NCI-H1105 treated with DMSO at 0.1 percent for 48 hours (cell line): ENCODE data around the gene TIA1.
"Not testable (repeated sequence)": the region's sequence is repeated elsewhere in the genome, so short reads cannot be mapped to it uniquely, and the experiment has no call there.

Experiments
- DNase-seq: peaks from one replicate; lab custom pipeline; 2025; lab: John Stamatoyannopoulos, UW

Gene TIA1

GRCh38 chr2:70223305-70223704 lies 25.1 kb downstream of the TIA1 start:
- DNase-seq, result not testable (repeated sequence)

- DNase-seq, result no peak
Observed at GRCh38 chr2:70214953-70215549, 33.4 kb downstream of the TIA1 start.

DNA sequence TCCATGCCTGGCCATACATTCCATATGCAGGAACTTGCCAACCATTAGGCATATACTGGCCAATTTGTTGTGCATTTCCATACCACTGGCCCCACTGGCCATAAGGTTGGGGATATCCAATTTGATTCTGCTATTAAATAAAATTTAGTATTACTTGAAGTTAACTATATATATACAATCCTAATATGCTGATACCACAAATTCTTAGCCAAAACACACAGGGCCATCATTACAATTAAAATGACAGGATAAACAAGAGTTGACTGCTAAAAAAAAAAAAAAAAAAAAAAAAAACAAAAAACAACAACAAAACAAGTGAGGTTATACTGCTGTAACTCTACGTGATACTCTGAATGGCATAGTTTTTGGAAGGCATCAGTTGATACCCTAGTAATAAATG lies 34.1 kb downstream of the TIA1 start:
- DNase-seq, result no peak

GRCh38 chr2:70212298-70212932 lies 36.0 kb downstream of the TIA1 start:
- no peak for DNase-seq

GRCh38 chr2:70211595-70211994 lies 36.8 kb downstream of the TIA1 start:
- DNase-seq, result no peak

- DNase-seq, result no peak
Observed at GRCh38 chr2:70204452-70204851, 44.0 kb downstream of the TIA1 start.

DNA sequence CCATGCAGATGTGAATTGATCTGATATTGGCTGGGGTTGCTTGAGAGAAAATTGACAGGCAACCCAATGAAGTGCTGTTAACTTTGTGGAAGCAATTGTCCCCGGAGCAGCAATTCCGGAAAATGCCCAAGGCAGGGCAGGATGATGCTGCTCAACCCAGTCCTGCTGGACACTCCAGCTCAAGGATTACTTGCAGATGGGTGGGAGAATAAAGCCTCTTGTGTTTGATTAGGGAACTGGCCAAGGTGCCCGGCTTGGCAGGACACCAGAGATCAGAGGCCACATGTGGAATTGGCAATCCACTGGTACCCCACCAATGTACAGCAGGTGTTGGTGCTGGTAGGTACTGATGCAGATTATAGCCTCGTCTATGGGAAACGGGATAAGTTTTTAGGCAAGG lies 45.3 kb downstream of the TIA1 start:
- DNase-seq, result no peak

GRCh38 chr2:70202236-70202806 lies 46.1 kb downstream of the TIA1 start:
- DNase-seq, result peak; percentile 9

- no peak for DNase-seq
Observed at GRCh38 chr2:70201831-70202230, 46.6 kb downstream of the TIA1 start.

- DNase-seq, result no peak
Observed at GRCh38 chr2:70201225-70201768, 47.1 kb downstream of the TIA1 start.

GRCh38 chr2:70199320-70199864 lies 49.0 kb downstream of the TIA1 start:
- DNase-seq, result no peak

- no peak for DNase-seq
Observed at GRCh38 chr2:70192516-70192915, 55.9 kb downstream of the TIA1 start.

- DNase-seq, result no peak
Observed at GRCh38 chr2:70191244-70191735, 57.1 kb downstream of the TIA1 start.

DNA sequence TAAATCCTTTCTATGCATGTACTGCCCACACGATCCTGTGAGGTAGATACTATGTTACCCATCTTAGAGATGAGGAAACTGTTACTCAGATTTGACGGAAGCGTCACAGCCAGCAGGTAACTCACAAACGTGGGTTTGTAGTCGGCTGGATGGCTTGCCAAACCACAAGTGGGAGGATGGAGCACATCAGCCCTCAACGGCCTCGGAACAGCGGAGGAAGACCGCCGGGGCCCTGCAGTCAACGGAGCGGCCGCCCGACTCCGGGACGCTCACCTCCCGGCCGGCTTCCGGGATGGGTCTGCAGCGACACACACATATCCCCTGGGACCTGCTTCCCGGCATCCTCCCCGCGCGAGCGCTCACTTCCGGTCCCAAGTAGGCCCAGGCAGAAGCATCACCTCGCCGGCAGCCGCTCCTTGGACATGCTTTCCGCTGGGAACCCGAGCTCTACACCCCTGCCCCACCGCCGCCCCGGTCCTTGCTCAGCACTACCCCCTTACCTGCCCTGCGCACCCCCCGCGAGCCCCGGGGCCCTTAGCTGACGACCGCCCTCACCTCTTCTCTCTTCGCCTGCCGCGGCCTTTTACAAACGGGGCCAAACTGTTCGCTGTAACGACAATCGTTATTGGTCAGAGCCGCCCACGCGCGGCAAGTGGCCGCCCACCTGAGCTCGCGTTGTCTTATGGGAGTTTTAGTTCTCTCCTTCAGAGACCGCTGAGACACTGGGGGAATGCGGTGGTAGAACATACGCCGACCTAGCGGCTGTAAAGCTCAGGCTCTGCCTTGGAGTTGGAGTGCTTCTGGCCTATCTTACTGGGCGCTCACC lies 57.8 kb downstream of the TIA1 start, which contains the start of gene C2orf42:
Gene C2orf42, minus strand, starts transcription at position 602 of the 826 bp plus-strand sequence. CDS start 9,034 bp downstream, outside the sequence.
- DNase-seq, result peak; percentile 92

GRCh38 chr2:70188460-70188859 lies 60.0 kb downstream of the TIA1 start:
- no peak for DNase-seq

- DNase-seq, result not testable (repeated sequence)
Observed at GRCh38 chr2:70187170-70187569, 61.3 kb downstream of the TIA1 start.

GRCh38 chr2:70182689-70183088 lies 65.7 kb downstream of the TIA1 start:
- DNase-seq, result no peak

DNA sequence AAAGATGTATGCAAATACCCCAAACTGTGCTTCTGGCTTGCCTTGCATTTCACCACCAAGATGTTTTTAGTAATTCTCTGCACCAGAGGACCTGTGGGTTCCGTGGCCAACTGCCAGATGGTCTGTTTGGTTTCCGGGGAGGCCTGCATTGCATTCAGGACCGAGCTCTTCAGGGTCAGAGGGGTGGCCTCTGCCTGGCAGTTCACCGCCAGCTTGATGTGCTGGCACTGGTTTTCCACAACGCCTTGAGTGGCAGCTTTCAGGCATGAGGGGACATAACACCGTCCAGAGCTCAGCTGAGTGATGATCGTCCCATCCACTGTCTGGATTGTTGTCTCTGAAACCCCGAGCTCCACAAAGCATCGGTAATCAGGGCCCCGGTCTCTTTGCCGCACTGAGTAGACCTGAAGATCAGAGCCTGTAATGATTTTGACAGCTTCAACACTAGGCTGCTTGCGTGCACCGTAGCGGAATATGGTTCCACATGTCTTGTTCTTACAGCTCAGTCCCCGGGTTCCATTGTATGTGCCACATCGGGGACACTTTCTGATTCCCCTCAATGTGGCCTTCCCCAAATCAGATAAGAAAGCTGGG lies 67.0 kb downstream of the TIA1 start:
- DNase-seq, result no peak

DNA sequence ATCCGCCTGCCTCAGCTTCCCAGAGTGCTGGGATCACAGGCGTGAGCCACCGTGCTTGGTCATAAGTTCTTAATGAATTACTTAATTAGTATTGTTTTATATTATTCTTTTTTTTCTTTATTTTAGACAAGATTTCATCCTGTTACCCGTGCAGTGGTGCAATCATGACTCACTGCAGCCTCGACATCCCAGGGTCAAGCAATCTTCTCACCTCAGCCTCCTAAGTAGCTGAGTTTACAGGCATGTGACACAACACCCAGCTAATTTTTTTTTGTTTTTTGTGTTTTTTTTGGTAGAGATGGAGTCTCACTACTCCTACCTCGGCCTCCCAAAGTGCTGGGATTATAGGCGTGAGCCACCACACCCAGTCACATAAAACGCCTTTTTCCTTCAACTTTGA lies 74.9 kb downstream of the TIA1 start:
- no peak for DNase-seq

DNA sequence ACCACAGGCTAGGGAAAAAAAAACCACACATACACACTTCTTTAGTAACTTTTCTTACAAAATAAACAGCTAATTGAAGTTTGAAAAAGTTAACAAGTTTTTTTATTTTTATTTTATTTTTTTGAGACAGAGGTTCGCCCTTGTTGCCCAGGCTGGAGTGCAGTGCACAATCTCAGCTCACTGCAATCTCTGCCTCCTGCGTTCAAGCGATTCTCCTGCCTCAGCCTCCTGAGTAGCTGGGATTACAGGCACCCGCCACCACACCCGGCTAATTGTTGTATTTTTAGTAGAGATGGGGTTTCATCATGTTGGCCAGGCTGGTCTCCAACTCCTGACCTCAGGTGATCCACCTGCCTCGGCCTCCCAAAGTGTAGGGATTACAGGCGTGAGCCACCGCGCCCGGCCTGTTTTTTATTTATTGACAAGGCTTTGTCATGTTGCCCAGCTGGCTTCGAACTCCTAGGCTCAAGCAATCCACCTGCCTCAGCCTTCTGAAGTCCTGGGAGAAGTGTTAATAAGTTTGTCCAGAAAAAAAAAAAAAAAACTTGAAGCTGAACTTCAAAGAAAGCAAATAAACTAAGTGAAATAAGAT lies 78.7 kb downstream of the TIA1 start:
- DNase-seq, result not testable (repeated sequence)

DNA sequence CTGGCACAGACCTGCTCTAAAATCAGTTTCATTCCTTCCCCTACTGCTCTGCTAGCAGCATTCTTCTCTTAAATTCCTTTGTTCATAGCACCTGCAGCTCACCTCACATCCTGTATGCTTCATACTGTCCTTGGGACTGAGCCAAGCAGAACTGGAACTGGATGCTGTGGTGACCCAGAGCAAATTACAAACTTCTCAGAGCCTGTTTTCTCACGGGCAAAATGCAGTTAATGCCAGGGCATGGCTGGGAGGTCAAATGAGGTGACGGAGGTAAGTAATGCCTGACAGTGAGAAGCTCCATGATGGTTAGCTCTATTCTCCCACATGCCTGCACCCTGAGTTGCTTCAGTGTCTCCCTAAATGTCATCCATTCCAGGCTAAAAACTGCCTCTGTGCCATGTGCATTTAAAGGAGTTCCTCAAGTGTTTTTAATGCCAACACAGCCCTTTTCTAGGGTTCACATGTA lies 87.3 kb downstream of the TIA1 start:
- DNase-seq, result no peak
